ENCODE data around the gene EPB41L5. TPM values are rescaled to one million over a fixed set of nuclear protein-coding genes. Genes with fewer than 3 reads are reported as not detected.

EPB41L5 gene
- polyA plus RNA-seq = 2.7 and 2.8 TPM in 2 replicates

GRCh38 chr2:120012771-120013596, at the start of gene EPB41L5:
EPB41L5 (plus strand) TSS chr2:120013077; CDS start chr2:120019085, 6,008 bp downstream.

GRCh38 chr2:120223034-120223912, 210.4 kb downstream of the EPB41L5 start, which contains the start of gene TMEM185B:
TMEM185B (minus strand) TSS chr2:120223400; CDS start chr2:120222976, 424 bp downstream.

Other genes with a start within 250 kb of the EPB41L5 start
- gene TMEM185B, start 210.3 kb downstream of the EPB41L5 start, polyA plus RNA-seq = 6.7 and 8.1 TPM in 2 replicates
- 33.5 and 57.7 TPM in 2 replicates for gene RALB, start 239.8 kb downstream of the EPB41L5 start, polyA plus RNA-seq